NT2/D1 (cell line): ENCODE measurements around the gene FEN1.

Source experiments
- DNase-seq: peaks from one replicate; pipeline ENCODE4 v3.0.0-alpha.2; 2011; ENCODE audit warnings: low read depth, low spot score
- H3K27me3 ChIP-seq: 2 replicates; pipeline ENCODE4 v1.6.0; 2011; ENCODE audit warnings: mild to moderate bottlenecking; ENCODE audit not compliant: insufficient read length, insufficient read depth
- H3K36me3 ChIP-seq: 2 replicates; pipeline ENCODE4 v1.6.1; 2011; ENCODE audit warnings: mild to moderate bottlenecking, low read length, mixed read lengths; ENCODE audit not compliant: insufficient read depth, insufficient read length
- H3K4me1 ChIP-seq: 2 replicates; pipeline ENCODE4 v1.5.1; 2011; ENCODE audit not compliant: insufficient read depth, insufficient read length
- H3K4me3 ChIP-seq: 2 replicates; pipeline ENCODE4 v1.5.1; 2011; ENCODE audit warnings: low read depth; ENCODE audit not compliant: insufficient read length
- H3K9ac ChIP-seq: 2 replicates; pipeline ENCODE4 v1.6.0; 2011; ENCODE audit warnings: low read depth; ENCODE audit not compliant: insufficient read length
- H3K9me3 ChIP-seq: 2 replicates; pipeline ENCODE4 v1.5.1; 2011; ENCODE audit warnings: mild to moderate bottlenecking, low read length; ENCODE audit not compliant: insufficient read depth
- SUZ12 ChIP-seq: IDR thresholded peaks from 2 replicates; pipeline ENCODE4 v1.6.1; 2011; ENCODE audit not compliant: insufficient read length, insufficient read depth; ENCODE audit errors: extremely low read depth
- YY1 ChIP-seq: IDR thresholded peaks from 2 replicates; pipeline ENCODE4 v1.6.1; 2011; ENCODE audit not compliant: insufficient read length, insufficient read depth
- ZNF274 ChIP-seq: IDR thresholded peaks from 2 replicates; pipeline ENCODE4 v1.6.1; 2011; ENCODE audit warnings: mild to moderate bottlenecking, low read depth, low read length

Gene FEN1

GRCh38 chr11:61765550-61766253, 27.0 kb upstream of the FEN1 start:
- DNase-seq, result no peak
- peak overlapping the region; percentile 61 for H3K9ac ChIP-seq
- H3K27me3 ChIP-seq, result no peaks in the 10 kb centered on the region
- peaks cover 68% of the 10 kb centered on the region for H3K4me1 ChIP-seq
- no peak overlapping the region for H3K4me3 ChIP-seq
- no peak for TF ChIP-seq SUZ12
- TF ChIP-seq YY1, result no peak
- no peak for TF ChIP-seq ZNF274
- H3K36me3 ChIP-seq, result peaks cover 21% of the 10 kb centered on the region
- no peaks in the 10 kb centered on the region for H3K9me3 ChIP-seq

- H3K9ac ChIP-seq, result peak overlapping the region; percentile 6
- TF ChIP-seq SUZ12 (no peak), ZNF274 (no peak), YY1 (no peak)
- H3K36me3 ChIP-seq, result peaks cover 24% of the 10 kb centered on the region
- no peaks in the 10 kb centered on the region for H3K27me3 ChIP-seq
- peaks cover 67% of the 10 kb centered on the region for H3K4me1 ChIP-seq
- DNase-seq, result no peak
- no peaks in the 10 kb centered on the region for H3K9me3 ChIP-seq
- H3K4me3 ChIP-seq, result no peak overlapping the region
These were observed 26.3 kb upstream of the FEN1 start for GRCh38 chr11:61766353-61766841.

- H3K4me1 ChIP-seq, result peaks cover 65% of the 10 kb centered on the region
- H3K9ac ChIP-seq, result no peak overlapping the region
- H3K4me3 ChIP-seq, result no peak overlapping the region
- H3K36me3 ChIP-seq, result peaks cover 38% of the 10 kb centered on the region
- DNase-seq, result no peak
- H3K27me3 ChIP-seq, result no peaks in the 10 kb centered on the region
- no peaks in the 10 kb centered on the region for H3K9me3 ChIP-seq
- TF ChIP-seq YY1 (no peak), SUZ12 (no peak), ZNF274 (no peak)
These were observed 24.2 kb upstream of the FEN1 start for GRCh38 chr11:61768376-61769076.

GRCh38 chr11:61769169-61769920, 23.4 kb upstream of the FEN1 start:
- Histone ChIP-seq H3K9ac (peak overlapping the region; percentile 42), H3K4me3 (no peak overlapping the region), H3K36me3 (peaks cover 44% of the 10 kb centered on the region), H3K27me3 (no peaks in the 10 kb centered on the region), H3K4me1 (peaks cover 65% of the 10 kb centered on the region), H3K9me3 (no peaks in the 10 kb centered on the region)
- TF ChIP-seq SUZ12 (no peak), ZNF274 (no peak), YY1 (no peak)
- no peak for DNase-seq

GRCh38 chr11:61769946-61770683, 22.6 kb upstream of the FEN1 start:
- peak overlapping the region; percentile 44 for H3K9ac ChIP-seq

GRCh38 chr11:61771195-61771894, 21.4 kb upstream of the FEN1 start:
- no peak for DNase-seq
- H3K9me3 ChIP-seq, result no peaks in the 10 kb centered on the region
- no peaks in the 10 kb centered on the region for H3K27me3 ChIP-seq
- no peak for TF ChIP-seq YY1
- TF ChIP-seq ZNF274, result no peak
- no peak for TF ChIP-seq SUZ12
- H3K9ac ChIP-seq, result peak overlapping the region; percentile 12
- H3K4me3 ChIP-seq, result no peak overlapping the region
- peaks cover 52% of the 10 kb centered on the region for H3K36me3 ChIP-seq
- peaks cover 53% of the 10 kb centered on the region for H3K4me1 ChIP-seq

More at GRCh38 chr11:61769946-61770683, 22.6 kb upstream of the FEN1 start:
- TF ChIP-seq YY1 (no peak), SUZ12 (no peak), ZNF274 (no peak)
- peaks cover 49% of the 10 kb centered on the region for H3K36me3 ChIP-seq
- peaks cover 57% of the 10 kb centered on the region for H3K4me1 ChIP-seq
- DNase-seq, result no peak
- H3K4me3 ChIP-seq, result no peak overlapping the region
- no peaks in the 10 kb centered on the region for H3K9me3 ChIP-seq
- H3K27me3 ChIP-seq, result no peaks in the 10 kb centered on the region
